Type B pancreatic cell (in vitro differentiated cells): ENCODE measurements around the gene DST. TPM values are rescaled to one million over a fixed set of nuclear protein-coding genes. Genes with fewer than 3 reads are reported as not detected.

Experiments used
- DNase-seq: peaks from one replicate; pipeline ENCODE4 v3.0.0; 2021; ENCODE audit warnings: mixed read lengths; ENCODE audit not compliant: unreplicated experiment; ENCODE audit errors: extremely low spot score
- H3K27ac Mint-ChIP-seq: 2 replicates; pipeline ENCODE4 v1.8.0; 2021; ENCODE audit warnings: mild to moderate bottlenecking, mixed read lengths
- H3K27me3 Mint-ChIP-seq: 2 replicates; pipeline ENCODE4 v1.8.0; 2021; ENCODE audit warnings: mixed read lengths
- H3K36me3 Mint-ChIP-seq: 2 replicates; pipeline ENCODE4 v1.8.0; 2021; ENCODE audit warnings: mixed read lengths
- H3K4me1 Mint-ChIP-seq: one replicate; pipeline ENCODE4 v1.8.0; 2021; ENCODE audit warnings: mixed read lengths; ENCODE audit not compliant: unreplicated experiment
- H3K4me3 Mint-ChIP-seq: 2 replicates; pipeline ENCODE4 v1.8.0; 2021; ENCODE audit warnings: mild to moderate bottlenecking, mixed read lengths
- H3K9me3 Mint-ChIP-seq: 2 replicates; pipeline ENCODE4 v1.8.0; 2021; ENCODE audit warnings: mixed read lengths
- CTCF ChIP-seq: fragments of 200-600 bp; sonication (generic); conservative IDR thresholded peaks from 2 replicates; pipeline ENCODE4 v1.5.0; 2021; ENCODE audit warnings: antibody characterized with exemption, mild to moderate bottlenecking
- total RNA-seq: library from RNA; stranded (reverse); gene quantifications from 2 replicates; pipeline ENCODE4 v1.2.1, GENCODE V29; 2021; ENCODE audit warnings: low replicate concordance

The DST gene
- total RNA-seq, 1 donor from 2014 or later = 116 TPM

GRCh38 chr6:56491606-56492328 lies 150.9 kb downstream of the DST start:
- Mint-ChIP-seq H3K36me3 (peaks cover 56% of the 10 kb centered on the region), H3K27ac (peak overlapping the region; percentile 9), H3K4me3 (no peak overlapping the region)

GRCh38 chr6:56490993-56491392 lies 151.7 kb downstream of the DST start:
- Mint-ChIP-seq H3K36me3 (peaks cover 55% of the 10 kb centered on the region), H3K27ac (no peak overlapping the region), H3K4me1 (peaks cover 23% of the 10 kb centered on the region), H3K9me3 (no peaks in the 10 kb centered on the region), H3K27me3 (no peaks in the 10 kb centered on the region), H3K4me3 (no peak overlapping the region)
- DNase-seq = no peak
- no peak for TF ChIP-seq CTCF

More at GRCh38 chr6:56491606-56492328, 150.9 kb downstream of the DST start:
- Mint-ChIP-seq H3K9me3 (no peaks in the 10 kb centered on the region), H3K4me1 (peaks cover 23% of the 10 kb centered on the region), H3K27me3 (no peaks in the 10 kb centered on the region)
- no peak for TF ChIP-seq CTCF
- no peak for DNase-seq

GRCh38 chr6:56489559-56489958 lies 153.1 kb downstream of the DST start:
- peaks cover 23% of the 10 kb centered on the region for H3K4me1 Mint-ChIP-seq
- no peak for TF ChIP-seq CTCF
- no peak for DNase-seq
- no peak overlapping the region for H3K4me3 Mint-ChIP-seq
- no peak overlapping the region for H3K27ac Mint-ChIP-seq
- H3K36me3 Mint-ChIP-seq = peaks cover 60% of the 10 kb centered on the region
- H3K27me3 Mint-ChIP-seq = no peaks in the 10 kb centered on the region
- no peaks in the 10 kb centered on the region for H3K9me3 Mint-ChIP-seq

GRCh38 chr6:56488281-56488680 lies 154.4 kb downstream of the DST start:
- Mint-ChIP-seq H3K4me3 (no peak overlapping the region), H3K36me3 (peaks cover 53% of the 10 kb centered on the region), H3K4me1 (peaks cover 18% of the 10 kb centered on the region), H3K9me3 (no peaks in the 10 kb centered on the region), H3K27me3 (no peaks in the 10 kb centered on the region), H3K27ac (no peak overlapping the region)
- TF ChIP-seq CTCF = no peak
- DNase-seq = no peak

- H3K27ac Mint-ChIP-seq = no peak overlapping the region
- no peak for DNase-seq
- H3K36me3 Mint-ChIP-seq = peaks cover 46% of the 10 kb centered on the region
- no peak for TF ChIP-seq CTCF
- H3K4me3 Mint-ChIP-seq = no peak overlapping the region
- H3K9me3 Mint-ChIP-seq = no peaks in the 10 kb centered on the region
- H3K27me3 Mint-ChIP-seq = no peaks in the 10 kb centered on the region
- H3K4me1 Mint-ChIP-seq = peaks cover 12% of the 10 kb centered on the region
Observed at GRCh38 chr6:56486681-56487080, 156.0 kb downstream of the DST start.
